Activated CD4-positive, alpha-beta T cell treated with anti-CD3 and anti-CD28 coated beads, Interleukin-2, amount 50 U/mL, for 24 hours (primary cell): Measurements from ENCODE around the gene ZCCHC7.
A peak's percentile ranks its signal among the peaks of the same experiment; 100 is the strongest.

Experiments
- DNase-seq, 2 donors: peaks; one replicate each; pipeline ENCODE4 v3.0.0-alpha.2; 2020; ENCODE audit warnings: low read depth in 1 of 2, low spot score in 1 of 2

ZCCHC7 gene

GRCh38 chr9:37370968-37371563 lies 250.7 kb downstream of the ZCCHC7 start:
- no peak for DNase-seq

- DNase-seq = no peak
Measured at GRCh38 chr9:37371565-37372464, 251.4 kb downstream of the ZCCHC7 start.

GRCh38 chr9:37372839-37373238 lies 252.5 kb downstream of the ZCCHC7 start:
- DNase-seq = no peak

GRCh38 chr9:37373621-37374020 lies 253.2 kb downstream of the ZCCHC7 start:
- DNase-seq = no peak

- no peak for DNase-seq
Measured at GRCh38 chr9:37374892-37375291, 254.5 kb downstream of the ZCCHC7 start.

GRCh38 chr9:37377688-37378612 lies 257.6 kb downstream of the ZCCHC7 start:
- DNase-seq = no peak

GRCh38 chr9:37378613-37379004 lies 258.2 kb downstream of the ZCCHC7 start:
- no peak for DNase-seq

- no peak for DNase-seq
Measured at GRCh38 chr9:37379835-37380234, 259.5 kb downstream of the ZCCHC7 start.

- no peak for DNase-seq
Measured at GRCh38 chr9:37380570-37380969, 260.2 kb downstream of the ZCCHC7 start.

- no peak for DNase-seq
Measured at GRCh38 chr9:37381094-37381741, 260.8 kb downstream of the ZCCHC7 start.

- no peak for DNase-seq
Measured at GRCh38 chr9:37382161-37382981, 262.0 kb downstream of the ZCCHC7 start.

- no peak for DNase-seq
Measured at GRCh38 chr9:37382982-37383357, 262.6 kb downstream of the ZCCHC7 start.

GRCh38 chr9:37383393-37383792 lies 263.0 kb downstream of the ZCCHC7 start:
- no peak for DNase-seq

- no peak for DNase-seq
Measured at GRCh38 chr9:37383876-37384746, 263.7 kb downstream of the ZCCHC7 start.

GRCh38 chr9:37385286-37385685 lies 264.9 kb downstream of the ZCCHC7 start:
- DNase-seq = no peak

- no peak for DNase-seq
Measured at GRCh38 chr9:37386988-37387387, 266.6 kb downstream of the ZCCHC7 start.

- peak in 1 of 2 donors; percentile 8 for DNase-seq
Measured at GRCh38 chr9:37390759-37391158, 270.4 kb downstream of the ZCCHC7 start.

GRCh38 chr9:37392272-37392671 lies 271.9 kb downstream of the ZCCHC7 start:
- DNase-seq = no peak

- DNase-seq = no peak
Measured at GRCh38 chr9:37395229-37395628, 274.9 kb downstream of the ZCCHC7 start.
